ENCODE data around the gene TRPM8. TPM values are rescaled to one million over a fixed set of nuclear protein-coding genes. Genes with fewer than 3 reads are reported as not detected.

TRPM8 gene
- total and polyA plus RNA-seq, 7 donors = not detected

DNA sequence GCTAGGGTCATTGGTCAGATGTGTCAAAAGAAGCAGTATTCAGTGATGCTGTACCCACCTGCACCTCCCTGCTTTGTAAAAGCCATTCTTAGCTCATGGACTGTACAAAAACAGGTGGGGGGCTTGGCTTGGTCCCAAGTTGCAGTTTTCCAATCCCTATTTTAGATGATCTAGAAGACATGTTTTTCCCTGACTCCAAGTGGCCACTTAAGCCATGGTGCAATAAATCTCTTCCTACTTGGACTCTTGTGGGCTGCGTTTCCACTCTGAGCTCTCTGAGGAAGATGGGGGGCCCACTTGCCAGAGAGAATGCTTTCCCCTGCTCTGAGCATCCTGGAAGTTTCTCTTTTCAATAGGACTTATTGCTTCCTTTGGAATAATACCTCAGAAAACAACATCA, 76.3 kb downstream of the TRPM8 start:
- Histone ChIP-seq H3K27ac (no peak overlapping the region), H3K4me3 (no peak overlapping the region), H3K4me1 (no peaks in the 10 kb centered on the region), H3K9me3 (no peaks in the 10 kb centered on the region), H3K27me3 (ENCODE audit: insufficient read depth in 3 of 3, low read length in 2 of 3) (no peaks in the 10 kb centered on the region), H3K36me3 (ENCODE audit: insufficient read depth in 1 of 2, low read depth in 1 of 2) (no peaks in the 10 kb centered on the region)
- TF ChIP-seq, protein P1, sequence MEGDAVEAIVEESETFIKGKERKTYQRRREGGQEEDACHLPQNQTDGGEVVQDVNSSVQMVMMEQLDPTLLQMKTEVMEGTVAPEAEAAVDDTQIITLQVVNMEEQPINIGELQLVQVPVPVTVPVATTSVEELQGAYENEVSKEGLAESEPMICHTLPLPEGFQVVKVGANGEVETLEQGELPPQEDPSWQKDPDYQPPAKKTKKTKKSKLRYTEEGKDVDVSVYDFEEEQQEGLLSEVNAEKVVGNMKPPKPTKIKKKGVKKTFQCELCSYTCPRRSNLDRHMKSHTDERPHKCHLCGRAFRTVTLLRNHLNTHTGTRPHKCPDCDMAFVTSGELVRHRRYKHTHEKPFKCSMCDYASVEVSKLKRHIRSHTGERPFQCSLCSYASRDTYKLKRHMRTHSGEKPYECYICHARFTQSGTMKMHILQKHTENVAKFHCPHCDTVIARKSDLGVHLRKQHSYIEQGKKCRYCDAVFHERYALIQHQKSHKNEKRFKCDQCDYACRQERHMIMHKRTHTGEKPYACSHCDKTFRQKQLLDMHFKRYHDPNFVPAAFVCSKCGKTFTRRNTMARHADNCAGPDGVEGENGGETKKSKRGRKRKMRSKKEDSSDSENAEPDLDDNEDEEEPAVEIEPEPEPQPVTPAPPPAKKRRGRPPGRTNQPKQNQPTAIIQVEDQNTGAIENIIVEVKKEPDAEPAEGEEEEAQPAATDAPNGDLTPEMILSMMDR (IDR thresholded peaks at IDR 0.05) = no peak
- intact Hi-C loops (cut with DNase I) = no loop called here
- DNase-seq (no peak), ATAC-seq (no peak)
- WGBS, 3 donors = 45 to 46% (median 45%) methylated on average over 1 of the region's 1 CpG

DNA sequence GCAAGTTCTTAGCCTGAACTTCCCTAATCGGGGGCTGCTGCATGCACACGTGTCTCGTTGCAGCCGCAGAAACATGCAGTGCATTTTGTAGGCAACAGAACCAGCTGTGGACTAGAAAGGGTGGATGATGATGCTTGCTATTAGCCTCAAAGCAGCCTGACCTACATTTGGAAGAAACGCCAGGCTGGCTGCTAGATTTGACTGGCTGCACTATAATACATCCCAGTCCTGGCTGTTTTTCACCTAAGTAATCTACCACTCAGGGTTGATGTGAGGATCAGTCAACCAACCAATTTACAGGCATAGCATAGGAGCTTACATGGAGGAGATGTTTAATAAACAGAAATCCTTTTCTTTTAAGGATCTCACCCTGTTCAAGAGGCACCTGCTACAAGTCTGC, 77.0 kb downstream of the TRPM8 start:
- ATAC-seq (no peak), DNase-seq (no peak)
- no peaks in the 10 kb centered on the region for H3K36me3 ChIP-seq (ENCODE audit: insufficient read depth in 1 of 2, low read depth in 1 of 2)
- no peaks in the 10 kb centered on the region for H3K4me1 ChIP-seq
- intact Hi-C loops (cut with DNase I) = no loop called here
- TF ChIP-seq, protein P1 (IDR thresholded peaks at IDR 0.05) = no peak
- no peak overlapping the region for H3K27ac ChIP-seq
- H3K9me3 ChIP-seq = no peaks in the 10 kb centered on the region
- H3K4me3 ChIP-seq = no peak overlapping the region
- 68 to 72% (median 69%) methylated on average over 5 of the region's 5 CpGs for WGBS, 3 donors
- no peaks in the 10 kb centered on the region for H3K27me3 ChIP-seq (ENCODE audit: insufficient read depth in 3 of 3, low read length in 2 of 3)

DNA sequence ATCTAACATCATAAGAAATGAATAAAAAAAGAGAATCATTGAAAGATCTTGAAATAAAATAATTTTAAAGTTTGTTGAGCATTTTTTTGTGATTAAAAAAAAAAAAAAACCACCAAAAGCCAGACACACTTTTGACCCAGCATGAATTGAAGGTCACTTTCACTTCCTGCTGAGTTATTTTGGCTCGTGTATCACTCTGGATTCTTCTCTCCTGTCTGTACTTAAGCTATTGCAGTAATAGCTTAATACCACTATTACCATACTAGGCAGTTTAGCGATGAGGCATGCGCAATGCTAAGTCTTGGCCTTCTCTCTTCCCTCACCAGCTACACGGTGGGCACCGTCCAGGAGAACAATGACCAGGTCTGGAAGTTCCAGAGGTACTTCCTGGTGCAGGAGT, 78.8 kb downstream of the TRPM8 start:
- TF ChIP-seq, protein P1 (IDR thresholded peaks at IDR 0.05) = no peak
- no peak overlapping the region for H3K27ac ChIP-seq
- WGBS, 3 donors = 68 to 72% (median 69%) methylated on average over 5 of the region's 5 CpGs

DNA sequence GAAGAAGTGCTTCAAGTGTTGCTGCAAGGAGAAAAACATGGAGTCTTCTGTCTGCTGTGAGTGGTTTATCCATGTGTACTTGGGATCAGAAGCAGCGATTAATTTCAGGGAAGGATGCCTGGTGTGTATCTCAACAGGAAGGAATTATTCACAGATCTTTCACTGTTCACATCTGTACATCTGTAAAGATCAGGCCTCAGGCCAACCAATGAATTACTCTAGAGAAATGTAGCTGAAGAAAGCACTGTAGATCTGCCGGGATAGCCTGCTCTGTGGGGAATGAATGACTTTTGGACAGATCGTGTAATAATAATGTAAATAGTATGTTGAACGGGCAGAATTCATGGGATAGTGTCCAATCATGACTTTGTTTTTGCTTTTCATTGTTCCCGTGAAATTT, 79.3 kb downstream of the TRPM8 start:
- TF ChIP-seq, protein P1 (IDR thresholded peaks at IDR 0.05) = no peak
- ATAC-seq (no peak), DNase-seq (no peak)
- Histone ChIP-seq H3K4me1 (no peaks in the 10 kb centered on the region), H3K4me3 (no peak overlapping the region), H3K36me3 (ENCODE audit: insufficient read depth in 1 of 2, low read depth in 1 of 2) (no peaks in the 10 kb centered on the region), H3K9me3 (no peaks in the 10 kb centered on the region), H3K27me3 (ENCODE audit: insufficient read depth in 3 of 3, low read length in 2 of 3) (no peaks in the 10 kb centered on the region), H3K27ac (no peak overlapping the region)
- 63 to 66% (median 63%) methylated on average over 5 of the region's 5 CpGs for WGBS, 3 donors
- intact Hi-C loops (cut with DNase I) = no loop called here

More for the DNA sequence above, 78.8 kb downstream of the TRPM8 start:
- Histone ChIP-seq H3K27me3 (ENCODE audit: insufficient read depth in 3 of 3, low read length in 2 of 3) (no peaks in the 10 kb centered on the region), H3K4me1 (no peaks in the 10 kb centered on the region), H3K36me3 (ENCODE audit: insufficient read depth in 1 of 2, low read depth in 1 of 2) (no peaks in the 10 kb centered on the region), H3K4me3 (no peak overlapping the region), H3K9me3 (no peaks in the 10 kb centered on the region)
- intact Hi-C loops (cut with DNase I) = no loop called here
- DNase-seq (no peak), ATAC-seq (no peak)

DNA sequence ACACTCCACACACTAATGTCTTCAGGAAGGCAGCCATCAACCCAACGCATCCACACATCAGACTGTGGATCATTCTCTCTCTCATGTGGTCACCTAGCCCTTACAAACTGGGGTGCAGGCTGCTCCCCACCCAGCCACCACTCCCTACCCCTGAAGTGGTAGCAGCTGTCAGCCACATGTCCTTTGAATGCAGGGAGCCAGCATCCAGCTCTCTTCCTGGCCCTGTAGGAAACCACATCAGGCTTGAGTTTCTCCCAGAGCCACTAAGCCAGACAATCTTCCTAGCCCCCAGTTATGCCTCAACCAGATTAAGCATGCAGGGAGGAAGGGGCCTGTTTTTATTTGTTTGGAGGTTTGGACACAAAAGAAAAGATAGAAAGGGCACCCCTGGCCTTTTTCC, 80.5 kb downstream of the TRPM8 start:
- intact Hi-C loops (cut with DNase I) = no loop called here
- no peak for DNase-seq
- Histone ChIP-seq H3K27me3 (ENCODE audit: insufficient read depth in 3 of 3, low read length in 2 of 3) (no peaks in the 10 kb centered on the region), H3K9me3 (no peaks in the 10 kb centered on the region), H3K4me1 (no peaks in the 10 kb centered on the region), H3K4me3 (no peak overlapping the region), H3K36me3 (ENCODE audit: insufficient read depth in 1 of 2, low read depth in 1 of 2) (no peaks in the 10 kb centered on the region), H3K27ac (no peak overlapping the region)
- 76 to 87% (median 83%) methylated on average over 1 of the region's 1 CpG for WGBS, 3 donors
- no peak for ATAC-seq
- TF ChIP-seq, protein P1 (IDR thresholded peaks at IDR 0.05) = no peak

All from psoas muscle (tissue), 8 donors.